NOMO-1 treated with DMSO at 0.1 percent for 48 hours (cell line): ENCODE measurements around the gene TMEM231.

Experiments
- DNase-seq: peaks from one replicate; lab custom pipeline; 2025; ENCODE audit not compliant: unreplicated experiment; lab: John Stamatoyannopoulos, UW

The TMEM231 gene

GRCh38 chr16:75494184-75494583, 61.9 kb downstream of the TMEM231 start:
- no peak for DNase-seq

- no peak for DNase-seq
These were observed 64.2 kb downstream of the TMEM231 start for GRCh38 chr16:75491876-75492275.

GRCh38 chr16:75488322-75488721, 67.7 kb downstream of the TMEM231 start:
- DNase-seq, result no peak
